SIG-M5 treated with dmso at 0.1 percent for 504 hours (cell line): ENCODE measurements around the gene GCSH.

ENCODE experiments used
- DNase-seq: peaks from one replicate; lab custom pipeline; 2025; ENCODE audit not compliant: unreplicated experiment; lab: John Stamatoyannopoulos, UW

Gene GCSH

DNA sequence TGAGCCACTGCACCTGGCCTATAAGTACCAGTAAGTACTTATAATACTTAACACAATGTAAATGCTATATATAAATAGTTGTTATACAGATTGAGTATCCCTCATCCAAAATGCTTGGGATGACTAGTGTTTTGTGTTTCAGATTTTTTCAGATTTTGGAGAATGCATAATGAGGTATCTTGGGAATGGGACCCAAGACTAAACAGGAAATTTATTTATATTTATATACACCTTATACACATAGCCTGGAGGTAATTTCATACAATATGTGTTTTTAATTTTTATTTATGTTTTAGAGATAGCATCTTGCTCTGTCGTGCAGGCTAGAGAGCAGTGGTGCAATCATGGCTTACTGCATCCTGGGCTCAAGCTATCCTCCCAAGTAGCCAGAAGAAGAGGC lies 9.8 kb upstream of the GCSH start:
- no peak for DNase-seq

DNA sequence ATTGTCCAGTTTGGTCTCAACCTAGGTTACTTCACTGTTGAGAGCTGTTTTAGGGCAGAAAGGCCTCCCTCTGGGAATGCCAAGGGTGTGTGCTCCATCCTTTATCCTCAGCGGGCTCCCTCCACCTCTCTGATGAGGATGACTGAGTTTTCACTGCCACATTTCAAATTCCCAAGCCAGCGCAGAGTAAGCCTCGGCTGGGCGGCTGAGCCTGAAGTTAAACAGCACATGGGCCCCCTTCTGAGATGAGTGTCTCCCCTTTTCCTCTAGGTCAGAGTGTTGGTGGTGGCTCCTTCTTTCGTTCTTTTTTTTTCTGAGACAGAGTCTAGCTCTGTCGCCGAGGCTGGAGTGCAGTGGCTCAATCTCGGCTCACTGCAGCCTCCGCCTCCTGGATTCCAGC lies 5.5 kb upstream of the GCSH start:
- DNase-seq, result no peak

DNA sequence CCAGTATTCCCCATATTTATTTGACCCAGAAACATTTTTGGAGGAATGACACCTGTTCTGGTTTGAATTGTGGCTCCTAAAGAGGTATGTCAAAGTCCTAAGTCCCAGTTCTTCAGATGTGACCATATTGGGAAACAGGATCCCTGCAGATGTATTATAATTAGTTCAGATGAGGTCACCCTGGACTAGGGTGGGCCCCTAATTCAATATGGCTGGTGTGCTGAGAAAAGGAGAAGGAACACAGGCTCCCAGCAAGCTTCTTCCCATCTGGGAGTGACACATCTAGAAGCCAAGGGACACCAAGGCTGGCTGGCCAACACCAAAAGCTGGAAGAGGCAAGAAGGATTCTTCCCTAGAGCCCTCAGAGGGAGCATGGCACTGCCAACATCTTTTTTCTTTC lies 3.8 kb upstream of the GCSH start:
- no peak for DNase-seq

DNA sequence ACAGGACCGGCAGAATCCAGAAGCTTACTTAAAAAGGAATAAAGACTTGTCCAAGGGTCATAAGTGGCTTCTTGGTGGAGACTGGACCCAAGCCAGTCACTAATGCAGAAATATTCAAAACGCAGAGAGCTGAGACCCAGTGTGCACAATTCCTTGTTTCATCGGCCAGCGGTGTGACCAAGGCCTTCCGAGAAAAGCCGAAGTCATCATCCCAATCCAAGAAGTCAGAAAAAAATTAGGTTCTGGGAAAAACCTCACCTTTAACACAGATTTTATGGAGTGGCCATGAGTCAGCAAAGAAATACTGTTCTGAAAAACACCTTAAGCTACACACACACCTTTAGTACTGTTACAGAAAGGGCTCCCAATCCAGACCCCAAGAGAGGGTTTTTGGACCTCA lies 1.0 kb upstream of the GCSH start:
- DNase-seq, result no peak

DNA sequence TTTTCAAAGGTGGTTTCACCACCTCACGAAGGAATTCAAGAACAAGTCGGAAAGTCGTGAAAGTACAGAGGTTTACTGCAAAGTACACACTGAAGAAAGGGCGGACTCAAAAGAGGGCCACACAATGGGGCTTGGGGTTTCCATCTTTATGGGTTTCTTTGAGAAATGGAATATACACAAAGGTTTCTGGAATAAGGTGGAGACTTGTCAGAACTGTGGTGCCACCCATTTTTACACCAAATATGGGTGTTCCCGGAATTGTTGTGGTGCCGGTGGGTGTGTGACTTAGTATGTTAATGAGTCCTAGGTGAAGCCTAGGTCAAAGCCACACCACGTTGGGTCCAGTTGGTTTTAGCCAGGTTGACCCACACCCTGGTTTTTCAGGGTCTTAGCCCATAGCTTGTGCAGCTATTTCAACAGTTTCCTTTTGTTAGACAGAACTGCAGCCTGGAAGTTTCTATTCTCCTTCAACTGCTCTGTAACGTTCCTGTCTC lies 567 bp upstream of the GCSH start:
- peak; percentile 73 for DNase-seq

DNA sequence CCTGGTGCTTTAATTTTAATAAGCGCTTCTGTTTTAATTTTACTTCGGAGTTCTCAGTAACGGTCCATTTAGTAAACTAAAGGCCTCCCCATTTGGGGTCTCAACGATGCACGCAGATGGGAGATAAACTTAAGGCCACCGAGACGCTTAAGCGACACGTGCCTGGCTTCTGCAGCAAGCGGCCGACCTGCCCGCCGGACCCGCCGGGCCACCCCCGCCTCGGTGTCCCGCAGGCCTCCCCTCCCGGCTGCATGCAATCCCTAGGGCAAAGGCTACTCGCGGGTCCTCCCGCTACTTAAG lies 592 bp downstream of the GCSH start:
- no peak for DNase-seq

DNA sequence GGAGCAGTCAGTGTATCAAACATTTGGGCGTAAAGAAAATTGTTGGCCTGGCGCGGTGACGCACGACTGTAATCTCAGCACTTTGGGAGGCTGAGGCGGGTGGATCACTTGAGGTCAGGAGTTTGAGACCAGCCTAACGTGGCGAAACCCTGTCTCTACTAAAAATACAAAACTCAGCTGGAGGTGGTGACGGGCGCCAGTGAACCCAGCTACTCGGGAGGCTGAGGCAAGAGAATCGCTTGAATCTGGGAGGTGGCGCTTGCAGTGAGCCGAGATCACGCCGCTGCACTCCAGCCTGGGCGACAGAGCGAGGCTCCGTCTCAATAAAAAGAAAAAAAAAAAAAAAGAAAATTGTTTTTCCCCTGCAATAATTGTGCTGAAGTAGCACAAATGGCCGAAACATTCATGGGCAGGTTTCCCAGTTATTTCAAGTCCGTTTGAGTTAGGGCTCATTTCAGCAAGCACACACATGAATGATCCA lies 1.4 kb downstream of the GCSH start:
- DNase-seq, result no peak

DNA sequence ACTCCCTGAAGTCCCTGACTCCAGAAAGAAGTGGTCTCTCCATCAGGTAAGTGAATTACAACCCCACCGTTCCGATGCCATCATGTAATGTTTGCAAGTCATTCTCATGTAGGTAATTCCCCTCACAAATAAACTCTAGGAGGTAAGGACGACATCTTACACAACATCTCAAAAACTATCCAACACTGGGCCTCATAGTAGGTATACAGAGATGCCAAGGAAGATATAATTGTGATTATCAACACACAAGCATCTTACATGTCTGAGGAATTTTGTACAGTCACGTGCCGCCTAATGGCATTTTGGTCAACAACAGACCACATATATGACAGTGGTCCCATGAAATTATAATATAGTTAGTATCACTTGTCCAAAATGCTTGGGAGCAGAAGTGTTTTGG lies 7.4 kb downstream of the GCSH start:
- no peak for DNase-seq

DNA sequence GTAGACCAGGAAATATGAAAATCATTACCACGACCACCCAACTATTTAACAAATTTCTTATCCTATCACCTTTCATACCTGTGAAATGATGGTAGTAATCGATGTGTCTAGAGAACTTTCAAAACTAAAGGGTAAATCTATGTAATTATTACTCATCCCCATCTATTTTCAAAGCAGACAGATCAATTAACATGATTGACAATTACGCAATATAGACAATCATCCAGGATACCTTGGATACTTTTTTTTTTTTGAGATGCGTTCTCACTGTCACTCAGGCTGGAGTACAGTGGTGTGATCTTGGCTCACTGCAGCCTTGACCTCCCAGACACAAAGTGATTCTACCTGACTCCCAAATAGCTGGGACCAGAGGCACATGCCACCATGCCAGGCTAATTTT lies 15.2 kb downstream of the GCSH start:
- DNase-seq, result no peak

DNA sequence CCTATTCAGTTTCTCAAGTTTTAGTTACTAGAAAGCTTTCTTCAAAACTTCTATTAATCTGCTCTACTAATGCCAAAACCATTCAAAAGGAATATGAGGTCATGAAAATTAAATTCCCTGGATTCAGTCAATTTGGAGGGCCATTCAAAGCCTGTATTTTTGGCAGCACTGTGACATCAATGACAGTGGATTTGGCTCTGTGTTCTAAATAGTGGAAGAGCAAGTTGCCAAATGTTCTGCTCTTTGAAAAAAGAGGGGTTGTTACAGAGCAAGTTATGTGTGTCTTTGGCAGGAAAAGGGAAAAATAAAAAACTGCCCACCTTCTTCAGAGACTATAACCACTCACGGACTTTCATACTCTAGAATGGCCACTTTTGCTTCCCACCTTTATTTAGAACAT lies 16.0 kb downstream of the GCSH start:
- no peak for DNase-seq

DNA sequence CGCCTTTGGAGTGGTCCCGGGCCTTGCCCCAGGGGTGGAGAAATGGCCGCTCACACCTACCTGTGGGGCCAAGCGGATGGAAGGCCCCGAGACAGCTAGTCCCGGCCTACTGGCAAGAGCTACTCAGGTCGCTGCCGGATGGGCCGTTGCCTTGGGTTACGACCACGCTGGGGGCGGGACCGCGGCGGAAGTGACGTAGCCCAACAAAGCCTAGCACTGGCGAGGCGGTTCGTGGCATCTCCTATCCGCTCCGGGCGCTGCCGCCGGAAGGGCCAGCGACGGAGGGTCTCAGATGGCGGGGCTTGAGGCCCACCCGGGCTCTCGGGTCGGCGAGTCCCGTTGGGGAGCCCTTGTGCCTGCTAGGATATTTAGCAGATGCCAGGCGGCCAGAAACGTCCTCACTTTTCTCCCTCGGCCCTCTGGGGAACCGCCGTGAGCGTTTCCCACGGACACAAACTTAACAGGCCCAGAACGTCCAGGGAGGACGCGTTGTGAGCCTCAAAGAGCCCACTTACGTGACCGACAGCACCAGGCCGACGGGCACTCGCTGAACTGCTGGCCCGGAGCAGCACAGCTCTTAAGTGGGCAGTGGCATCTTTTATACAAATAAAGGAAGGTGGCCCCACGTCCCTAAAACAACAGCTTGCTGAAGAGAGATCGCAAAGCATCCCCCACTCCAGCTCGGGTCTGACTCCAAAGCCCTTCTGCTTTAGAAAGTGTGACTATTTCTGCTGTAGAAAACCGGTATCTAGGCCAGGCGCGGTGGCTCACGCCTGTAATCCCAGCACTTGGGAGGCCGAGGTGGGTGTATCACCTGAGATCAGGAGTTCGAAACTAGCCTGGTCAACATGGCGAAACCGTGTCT lies 18.9 kb downstream of the GCSH start, which contains the start of gene C16orf46:
Gene C16orf46 (minus strand): TSS at position 163 of the 865 bp plus-strand sequence. CDS start 13,283 bp downstream, outside the sequence.
- DNase-seq, result peak; percentile 87

DNA sequence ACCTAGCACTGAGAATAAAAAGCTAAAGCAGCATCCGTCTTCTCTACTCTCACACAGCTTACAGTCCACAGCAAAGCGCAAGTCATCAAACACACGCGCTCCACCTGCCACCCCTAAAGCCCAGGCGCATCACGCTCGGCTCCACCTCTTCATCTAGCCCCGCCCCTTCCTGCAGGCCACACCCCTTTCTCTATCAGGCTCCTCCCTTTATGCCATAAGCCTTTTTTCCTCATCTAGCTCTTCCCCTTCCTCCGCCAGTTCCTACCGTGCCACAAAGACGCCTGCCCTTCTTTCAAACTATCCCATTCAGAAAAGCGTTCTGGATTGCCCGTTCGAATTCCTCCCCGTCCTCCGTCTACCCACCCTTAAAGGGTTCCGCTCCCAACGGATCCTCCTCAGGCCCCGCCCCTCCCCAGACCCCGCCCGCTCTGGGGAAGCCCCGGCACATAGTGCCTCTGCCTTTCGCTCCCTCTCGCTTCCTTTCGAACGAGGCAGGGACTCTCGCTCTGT lies 19.6 kb downstream of the GCSH start:
- DNase-seq, result peak; percentile 83

DNA sequence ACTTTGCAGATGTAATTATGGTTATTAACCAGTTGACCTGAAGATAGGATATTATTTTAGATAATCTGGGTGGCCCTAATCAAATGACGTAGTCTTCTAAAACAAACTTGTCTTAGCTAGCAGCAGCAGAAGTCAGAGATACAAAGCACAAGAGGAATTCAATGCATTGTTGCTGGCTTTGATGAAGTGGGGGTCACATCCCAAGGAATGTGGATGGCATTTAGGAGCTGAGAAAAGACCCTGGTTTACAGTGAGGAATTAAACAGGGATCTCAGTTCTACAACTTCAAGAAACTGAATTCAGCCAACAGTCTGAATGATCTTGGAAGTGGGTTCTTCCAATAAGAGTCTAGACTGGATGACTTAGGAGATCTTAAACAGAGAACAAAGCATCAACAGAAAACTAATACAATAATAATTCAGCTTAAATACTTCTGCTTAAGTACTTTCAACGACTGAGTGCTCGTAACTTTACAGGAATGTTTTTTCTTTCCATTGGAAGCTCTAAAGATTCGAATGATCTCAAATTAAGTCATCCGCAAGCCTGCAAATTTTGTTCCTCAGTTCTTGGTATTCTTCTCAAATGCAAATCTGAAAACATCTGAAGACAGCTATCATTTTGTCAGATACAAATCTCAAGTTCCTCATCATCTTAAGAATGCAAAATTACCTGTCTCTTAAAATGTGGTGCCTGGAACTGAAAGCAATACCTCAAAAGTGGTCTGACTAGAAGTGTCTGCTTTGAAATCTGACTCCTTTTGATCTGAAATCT lies 22.4 kb downstream of the GCSH start:
- no peak for DNase-seq

DNA sequence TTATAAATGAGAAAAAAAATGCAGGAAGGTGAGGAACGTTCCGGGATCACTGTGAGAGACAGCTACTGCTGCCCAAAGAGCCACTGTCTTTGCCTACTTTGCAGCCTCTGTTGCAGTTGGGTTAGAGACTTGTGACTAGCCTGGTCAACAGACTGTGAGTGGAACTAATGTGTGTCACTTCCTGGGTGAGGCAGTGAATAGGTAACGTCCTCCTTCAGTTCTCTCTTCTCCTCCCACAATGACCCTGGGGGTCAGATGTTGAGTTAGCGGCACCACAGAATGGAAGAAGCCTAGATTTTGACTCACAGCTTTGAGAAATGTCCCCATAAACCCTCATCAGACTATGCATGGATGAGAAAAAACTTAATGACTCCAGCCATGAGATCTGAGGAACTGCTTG lies 24.4 kb downstream of the GCSH start:
- DNase-seq, result no peak

DNA sequence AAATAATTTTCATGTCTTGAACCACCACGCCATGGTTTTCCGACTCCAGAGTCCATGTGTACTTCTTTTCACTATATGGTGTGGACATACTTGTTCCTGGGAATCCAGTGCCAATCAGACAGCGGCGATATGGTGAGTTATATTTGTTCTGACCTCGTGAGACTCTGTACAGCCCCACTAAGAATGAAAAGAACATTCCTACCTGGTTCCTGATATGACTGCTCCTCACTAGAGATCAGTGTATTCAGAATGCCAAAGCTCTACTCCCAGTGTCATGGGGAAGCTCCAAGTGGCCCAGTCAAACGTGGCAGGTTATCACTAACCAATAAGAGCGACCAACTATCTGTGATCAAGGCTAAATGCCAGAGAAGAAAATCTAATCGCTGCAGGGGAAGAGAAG lies 25.2 kb downstream of the GCSH start:
- DNase-seq, result no peak

DNA sequence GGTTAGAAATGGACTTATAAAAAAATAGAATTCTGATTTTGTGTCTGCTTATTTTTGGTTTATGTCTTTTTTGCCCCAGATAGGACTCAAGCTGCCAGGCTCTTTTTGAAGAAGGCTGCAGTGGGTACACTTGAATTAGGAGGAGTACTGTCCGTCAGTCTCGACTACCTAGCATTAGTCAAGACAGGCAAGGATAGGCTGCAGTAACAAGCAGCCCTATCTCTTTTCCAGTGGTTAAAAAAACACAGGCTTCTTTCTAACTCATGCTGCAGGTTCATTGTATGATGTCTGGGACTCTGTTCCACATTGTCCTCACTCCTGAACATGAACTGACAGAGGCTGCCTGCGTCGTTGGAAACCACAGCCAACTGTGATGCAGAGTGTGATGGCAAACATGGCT lies 27.1 kb downstream of the GCSH start:
- DNase-seq, result no peak

DNA sequence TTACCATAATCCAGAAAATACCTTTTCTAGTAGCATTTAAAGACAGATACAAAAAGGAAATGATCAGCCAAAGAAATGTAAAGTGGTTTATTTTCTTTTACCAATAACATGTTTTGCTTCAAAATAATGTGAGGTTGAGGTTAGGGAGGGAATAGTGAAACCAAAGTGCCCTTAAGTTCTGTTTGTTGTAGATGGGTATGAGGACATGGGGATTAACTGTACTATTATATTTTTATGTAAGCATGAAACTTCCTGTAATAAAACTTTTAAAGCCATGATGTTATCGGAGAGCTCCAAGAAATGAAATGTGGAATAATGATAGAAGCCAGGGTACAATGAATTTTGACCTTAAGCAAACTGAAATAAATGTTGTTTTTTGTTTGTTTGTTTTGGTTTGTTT lies 29.0 kb downstream of the GCSH start:
- no peak for DNase-seq

DNA sequence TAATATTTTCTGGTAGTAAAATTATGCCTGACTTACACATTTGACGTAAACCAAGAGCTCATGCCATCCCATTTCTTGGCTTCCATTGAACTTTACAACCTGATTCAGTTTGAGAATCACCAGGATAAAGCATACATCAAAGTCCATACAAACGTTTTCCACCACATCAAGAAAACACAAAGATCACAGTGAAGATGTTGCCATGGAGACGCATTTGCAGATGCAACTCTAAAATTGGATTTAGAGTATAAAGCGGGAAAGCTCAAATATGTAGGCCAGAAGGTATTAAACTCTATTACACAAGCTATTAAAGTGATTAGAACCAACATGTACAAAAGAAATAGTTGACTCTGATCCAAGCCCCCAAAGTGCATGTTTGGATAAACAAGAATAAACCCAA lies 29.5 kb downstream of the GCSH start:
- no peak for DNase-seq

DNA sequence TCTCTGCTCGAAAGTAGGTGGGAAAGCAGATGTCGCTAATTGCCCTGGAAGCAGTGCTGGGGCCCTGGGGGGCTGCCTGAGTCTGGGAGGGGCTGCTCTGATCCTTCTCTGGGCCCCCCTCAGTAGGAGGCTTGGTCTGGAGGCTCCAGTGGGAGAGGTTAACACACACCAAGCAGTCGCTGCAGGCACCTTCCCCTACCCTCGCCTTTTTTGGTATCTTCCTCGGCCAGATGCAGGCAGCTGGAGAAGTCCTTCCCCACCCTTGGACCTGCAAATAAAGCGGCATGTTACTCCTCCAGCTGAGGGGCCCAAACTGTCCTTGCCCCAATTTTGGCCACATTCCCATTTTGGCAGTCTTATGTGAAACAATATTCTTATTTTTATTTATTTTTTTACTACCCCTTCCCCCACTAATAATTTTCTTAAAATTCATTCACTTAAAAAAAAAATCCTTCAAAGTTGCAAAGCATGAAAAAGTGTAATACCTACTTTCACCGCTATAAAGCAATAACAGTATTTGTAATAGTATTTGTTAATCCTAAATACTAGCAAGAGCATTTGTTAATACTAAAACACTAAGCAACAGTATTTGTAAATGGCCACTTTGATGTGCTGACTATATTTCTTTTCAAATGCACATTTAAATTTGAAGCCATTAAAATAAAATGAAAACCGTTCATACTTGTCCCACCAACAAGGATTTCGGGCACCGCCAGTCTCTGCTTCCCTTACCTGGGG lies 34.2 kb downstream of the GCSH start:
- no peak for DNase-seq

DNA sequence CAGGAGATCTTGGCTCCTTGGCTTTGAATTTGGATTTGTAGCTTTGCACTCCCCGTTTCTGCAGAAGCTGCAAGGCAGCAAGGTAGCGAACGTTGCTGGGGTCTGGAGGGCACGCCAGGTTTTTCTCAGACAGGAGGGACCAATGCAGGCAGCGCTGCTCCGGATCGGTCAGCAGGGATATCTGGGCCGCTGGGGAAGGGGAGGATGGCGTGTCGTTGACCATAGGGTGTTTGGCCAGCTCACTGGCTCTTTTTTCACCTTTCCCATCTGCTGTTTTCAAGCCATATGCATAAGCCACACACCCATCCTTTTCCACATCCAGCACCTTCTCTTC lies 34.9 kb downstream of the GCSH start:
- DNase-seq, result no peak

DNA sequence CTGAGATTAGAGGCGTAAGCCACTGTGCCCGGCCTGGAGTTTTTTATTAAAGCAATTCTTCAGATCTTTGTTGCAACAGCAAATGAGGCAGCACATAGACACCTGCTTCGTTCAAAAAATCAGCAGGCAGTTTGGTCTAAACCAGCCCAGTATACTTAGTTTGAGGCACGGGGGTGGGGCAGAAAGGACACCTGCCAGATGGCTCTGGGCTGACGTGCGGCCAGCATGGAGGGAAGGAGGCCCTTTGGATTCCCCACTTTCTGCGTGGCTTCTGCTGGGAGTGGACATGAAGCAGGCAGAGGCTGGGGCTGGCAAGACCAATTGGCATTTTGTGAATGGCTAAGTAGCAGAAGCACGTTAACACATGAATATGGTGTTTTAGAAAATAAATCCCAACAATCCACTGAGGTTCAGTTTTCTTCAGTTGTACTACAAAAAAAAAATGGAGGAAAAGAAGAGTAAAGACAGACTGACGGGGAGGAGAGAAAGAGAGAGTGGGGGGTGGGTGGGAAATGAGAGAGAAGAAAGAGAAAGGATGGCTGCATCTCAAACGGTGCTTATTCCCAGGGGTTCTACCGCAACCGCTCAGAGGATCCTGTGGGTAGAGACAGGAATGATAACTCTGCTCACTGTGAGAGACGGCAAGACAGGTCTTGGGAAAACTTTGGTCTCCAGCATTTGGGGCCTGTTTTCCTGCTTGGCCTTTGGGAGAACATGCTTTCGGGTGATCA lies 35.5 kb downstream of the GCSH start:
- no peak for DNase-seq
